K562 (cell line): Measurements from ENCODE around the gene CBX3. TPM values are rescaled to one million over a fixed set of nuclear protein-coding genes. Genes with fewer than 3 reads are reported as not detected.
A peak's percentile ranks its signal among the peaks of the same experiment; 100 is the strongest.

Experiments used
- ZNF592 ChIP-seq: fragments of 450-650 bp; IDR thresholded peaks from 2 replicates; pipeline ENCODE4 v1.6.1; 2017; ENCODE audit warnings: antibody characterized with exemption, mild to moderate bottlenecking
- polyA plus RNA-seq, 8 experiments: library from polyadenylated mRNA; depleted of rRNA in 4 of 8; stranded (reverse) in 5 of 8; unstranded in 3 of 8; fragments of >200 nt; fragmentation: Nextera tagmentation in 2 of 8; fragmentation: Illumina TruSeq in 1 of 8; extraction: Ambion mirVana in 2 of 8; extraction: Trizol in 1 of 8; gene quantifications; 2 replicates each; pipeline versions ENCODE4 v1.2.1 to v1.2.3, GENCODE V29; 2011 to 2014; ENCODE audit warnings: inconsistent platforms in 1 of 8, missing spikeins in 1 of 8
- total RNA-seq, 7 experiments: library from RNA; depleted of rRNA in 6 of 7; stranded (reverse); fragments of >200 nt in 6 of 7; fragmentation: Illumina TruSeq in 2 of 7; extraction: Trizol in 2 of 7; gene quantifications; 2 replicates each; pipeline versions ENCODE4 v1.2.1 to v1.2.3, GENCODE V29; 2011 to 2021; ENCODE audit warnings: low replicate concordance in 1 of 7
- TF ChIP-seq, protein P1 (sequence below): fragments of 450-650 bp; IDR thresholded peaks from 2 replicates; pipeline ENCODE4 v1.6.1; 2016; ENCODE audit warnings: mild to moderate bottlenecking, moderate library complexity

CBX3 gene
- total and polyA plus RNA-seq, 9 of the 15 experiments (the other 6 are each of a cell fraction or from before 2014, with no cell fraction given) = 198 to 413 (median 328) TPM

DNA sequence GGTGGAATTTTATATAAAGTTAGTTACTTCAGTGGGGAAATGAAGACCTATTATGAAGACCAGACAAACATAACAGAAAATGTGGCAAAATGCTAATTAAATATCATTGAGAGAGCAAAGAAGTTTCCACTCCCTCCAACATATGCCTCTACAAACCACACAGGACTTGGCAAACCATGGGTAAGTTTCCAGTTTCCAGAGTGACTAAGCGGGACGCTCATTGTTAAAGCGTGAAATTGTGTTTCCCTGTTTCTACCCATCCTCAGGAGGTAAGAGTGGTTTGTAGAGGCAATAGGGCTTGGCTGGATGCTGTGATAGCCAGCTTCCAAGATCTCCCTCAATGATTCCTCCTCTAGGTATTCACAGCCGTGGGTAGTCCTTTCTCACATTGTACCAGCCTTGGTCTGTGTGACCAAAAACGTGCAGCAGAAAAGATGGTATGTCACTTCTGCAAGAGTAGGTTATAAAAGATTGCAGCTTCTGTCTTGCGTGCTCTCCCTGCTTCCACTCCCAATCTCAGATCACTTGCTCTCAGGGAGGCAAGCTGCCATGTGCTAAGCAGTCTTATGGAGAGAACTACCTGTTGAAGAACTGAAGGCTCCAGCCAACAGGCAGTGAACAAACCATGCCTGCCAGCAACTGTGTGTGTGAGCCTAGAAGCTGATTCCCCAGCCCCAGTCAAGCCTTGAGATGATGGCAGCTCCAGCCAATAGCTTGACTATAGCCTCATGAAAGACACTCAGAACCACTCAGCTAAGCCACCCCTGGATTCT, 35.7 kb downstream of the CBX3 start (continued):
- peak; percentile 16; the same call in 1 of the 2 replicates for TF ChIP-seq ZNF592
- TF ChIP-seq, protein P1, sequence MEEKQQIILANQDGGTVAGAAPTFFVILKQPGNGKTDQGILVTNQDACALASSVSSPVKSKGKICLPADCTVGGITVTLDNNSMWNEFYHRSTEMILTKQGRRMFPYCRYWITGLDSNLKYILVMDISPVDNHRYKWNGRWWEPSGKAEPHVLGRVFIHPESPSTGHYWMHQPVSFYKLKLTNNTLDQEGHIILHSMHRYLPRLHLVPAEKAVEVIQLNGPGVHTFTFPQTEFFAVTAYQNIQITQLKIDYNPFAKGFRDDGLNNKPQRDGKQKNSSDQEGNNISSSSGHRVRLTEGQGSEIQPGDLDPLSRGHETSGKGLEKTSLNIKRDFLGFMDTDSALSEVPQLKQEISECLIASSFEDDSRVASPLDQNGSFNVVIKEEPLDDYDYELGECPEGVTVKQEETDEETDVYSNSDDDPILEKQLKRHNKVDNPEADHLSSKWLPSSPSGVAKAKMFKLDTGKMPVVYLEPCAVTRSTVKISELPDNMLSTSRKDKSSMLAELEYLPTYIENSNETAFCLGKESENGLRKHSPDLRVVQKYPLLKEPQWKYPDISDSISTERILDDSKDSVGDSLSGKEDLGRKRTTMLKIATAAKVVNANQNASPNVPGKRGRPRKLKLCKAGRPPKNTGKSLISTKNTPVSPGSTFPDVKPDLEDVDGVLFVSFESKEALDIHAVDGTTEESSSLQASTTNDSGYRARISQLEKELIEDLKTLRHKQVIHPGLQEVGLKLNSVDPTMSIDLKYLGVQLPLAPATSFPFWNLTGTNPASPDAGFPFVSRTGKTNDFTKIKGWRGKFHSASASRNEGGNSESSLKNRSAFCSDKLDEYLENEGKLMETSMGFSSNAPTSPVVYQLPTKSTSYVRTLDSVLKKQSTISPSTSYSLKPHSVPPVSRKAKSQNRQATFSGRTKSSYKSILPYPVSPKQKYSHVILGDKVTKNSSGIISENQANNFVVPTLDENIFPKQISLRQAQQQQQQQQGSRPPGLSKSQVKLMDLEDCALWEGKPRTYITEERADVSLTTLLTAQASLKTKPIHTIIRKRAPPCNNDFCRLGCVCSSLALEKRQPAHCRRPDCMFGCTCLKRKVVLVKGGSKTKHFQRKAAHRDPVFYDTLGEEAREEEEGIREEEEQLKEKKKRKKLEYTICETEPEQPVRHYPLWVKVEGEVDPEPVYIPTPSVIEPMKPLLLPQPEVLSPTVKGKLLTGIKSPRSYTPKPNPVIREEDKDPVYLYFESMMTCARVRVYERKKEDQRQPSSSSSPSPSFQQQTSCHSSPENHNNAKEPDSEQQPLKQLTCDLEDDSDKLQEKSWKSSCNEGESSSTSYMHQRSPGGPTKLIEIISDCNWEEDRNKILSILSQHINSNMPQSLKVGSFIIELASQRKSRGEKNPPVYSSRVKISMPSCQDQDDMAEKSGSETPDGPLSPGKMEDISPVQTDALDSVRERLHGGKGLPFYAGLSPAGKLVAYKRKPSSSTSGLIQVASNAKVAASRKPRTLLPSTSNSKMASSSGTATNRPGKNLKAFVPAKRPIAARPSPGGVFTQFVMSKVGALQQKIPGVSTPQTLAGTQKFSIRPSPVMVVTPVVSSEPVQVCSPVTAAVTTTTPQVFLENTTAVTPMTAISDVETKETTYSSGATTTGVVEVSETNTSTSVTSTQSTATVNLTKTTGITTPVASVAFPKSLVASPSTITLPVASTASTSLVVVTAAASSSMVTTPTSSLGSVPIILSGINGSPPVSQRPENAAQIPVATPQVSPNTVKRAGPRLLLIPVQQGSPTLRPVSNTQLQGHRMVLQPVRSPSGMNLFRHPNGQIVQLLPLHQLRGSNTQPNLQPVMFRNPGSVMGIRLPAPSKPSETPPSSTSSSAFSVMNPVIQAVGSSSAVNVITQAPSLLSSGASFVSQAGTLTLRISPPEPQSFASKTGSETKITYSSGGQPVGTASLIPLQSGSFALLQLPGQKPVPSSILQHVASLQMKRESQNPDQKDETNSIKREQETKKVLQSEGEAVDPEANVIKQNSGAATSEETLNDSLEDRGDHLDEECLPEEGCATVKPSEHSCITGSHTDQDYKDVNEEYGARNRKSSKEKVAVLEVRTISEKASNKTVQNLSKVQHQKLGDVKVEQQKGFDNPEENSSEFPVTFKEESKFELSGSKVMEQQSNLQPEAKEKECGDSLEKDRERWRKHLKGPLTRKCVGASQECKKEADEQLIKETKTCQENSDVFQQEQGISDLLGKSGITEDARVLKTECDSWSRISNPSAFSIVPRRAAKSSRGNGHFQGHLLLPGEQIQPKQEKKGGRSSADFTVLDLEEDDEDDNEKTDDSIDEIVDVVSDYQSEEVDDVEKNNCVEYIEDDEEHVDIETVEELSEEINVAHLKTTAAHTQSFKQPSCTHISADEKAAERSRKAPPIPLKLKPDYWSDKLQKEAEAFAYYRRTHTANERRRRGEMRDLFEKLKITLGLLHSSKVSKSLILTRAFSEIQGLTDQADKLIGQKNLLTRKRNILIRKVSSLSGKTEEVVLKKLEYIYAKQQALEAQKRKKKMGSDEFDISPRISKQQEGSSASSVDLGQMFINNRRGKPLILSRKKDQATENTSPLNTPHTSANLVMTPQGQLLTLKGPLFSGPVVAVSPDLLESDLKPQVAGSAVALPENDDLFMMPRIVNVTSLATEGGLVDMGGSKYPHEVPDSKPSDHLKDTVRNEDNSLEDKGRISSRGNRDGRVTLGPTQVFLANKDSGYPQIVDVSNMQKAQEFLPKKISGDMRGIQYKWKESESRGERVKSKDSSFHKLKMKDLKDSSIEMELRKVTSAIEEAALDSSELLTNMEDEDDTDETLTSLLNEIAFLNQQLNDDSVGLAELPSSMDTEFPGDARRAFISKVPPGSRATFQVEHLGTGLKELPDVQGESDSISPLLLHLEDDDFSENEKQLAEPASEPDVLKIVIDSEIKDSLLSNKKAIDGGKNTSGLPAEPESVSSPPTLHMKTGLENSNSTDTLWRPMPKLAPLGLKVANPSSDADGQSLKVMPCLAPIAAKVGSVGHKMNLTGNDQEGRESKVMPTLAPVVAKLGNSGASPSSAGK = 0 out of 2 replicates have a peak, but pooled peaks have one; percentile 57
